NOMO-1 (cell line): ENCODE data around the gene IQGAP1.
A peak's percentile ranks its signal among the peaks of the same experiment; 100 is the strongest.
"Not testable (repeated sequence)": the region's sequence is repeated elsewhere in the genome, so short reads cannot be mapped to it uniquely, and the experiment has no call there.

Experiments
- DNase-seq, 2 experiments: peaks; one replicate each; lab custom pipeline; 2025; ENCODE audit not compliant: unreplicated experiment in 2 of 2; lab: John Stamatoyannopoulos, UW

Gene IQGAP1

GRCh38 chr15:90409587-90409986 lies 21.5 kb downstream of the IQGAP1 start:
- DNase-seq = not testable (repeated sequence)

- not testable (repeated sequence) for DNase-seq
These were observed 22.3 kb downstream of the IQGAP1 start for GRCh38 chr15:90410316-90410715.

- no peak for DNase-seq
These were observed 23.1 kb downstream of the IQGAP1 start for GRCh38 chr15:90411176-90411575.

GRCh38 chr15:90412356-90413194 lies 24.5 kb downstream of the IQGAP1 start:
- DNase-seq = peak; percentile 54 to 96

- DNase-seq = peak in 1 of 2 experiments; percentile 41
These were observed 25.7 kb downstream of the IQGAP1 start for GRCh38 chr15:90413411-90414379.

- DNase-seq = no peak
These were observed 26.5 kb downstream of the IQGAP1 start for GRCh38 chr15:90414408-90415028.

GRCh38 chr15:90416052-90416451 lies 28.0 kb downstream of the IQGAP1 start:
- not testable (repeated sequence) for DNase-seq

GRCh38 chr15:90418627-90419026 lies 30.6 kb downstream of the IQGAP1 start:
- no peak for DNase-seq

- DNase-seq = no peak
These were observed 31.2 kb downstream of the IQGAP1 start for GRCh38 chr15:90419206-90419605.

- DNase-seq = no peak
These were observed 31.8 kb downstream of the IQGAP1 start for GRCh38 chr15:90419738-90420406.

GRCh38 chr15:90420451-90420850 lies 32.4 kb downstream of the IQGAP1 start:
- DNase-seq = no peak

GRCh38 chr15:90421527-90421926 lies 33.5 kb downstream of the IQGAP1 start:
- DNase-seq = no peak

- no peak for DNase-seq
These were observed 34.0 kb downstream of the IQGAP1 start for GRCh38 chr15:90422043-90422442.

- no peak for DNase-seq
These were observed 34.9 kb downstream of the IQGAP1 start for GRCh38 chr15:90422936-90423335.

- DNase-seq = no peak
These were observed 35.8 kb downstream of the IQGAP1 start for GRCh38 chr15:90423801-90424319.

GRCh38 chr15:90425726-90426346 lies 37.8 kb downstream of the IQGAP1 start:
- no peak for DNase-seq

GRCh38 chr15:90427185-90427584 lies 39.1 kb downstream of the IQGAP1 start:
- no peak for DNase-seq

- no peak for DNase-seq
These were observed 44.2 kb downstream of the IQGAP1 start for GRCh38 chr15:90432253-90432652.

- DNase-seq = no peak
These were observed 47.8 kb downstream of the IQGAP1 start for GRCh38 chr15:90435652-90436337.
